ENCODE measurements around the gene LINS1. TPM values are rescaled to one million over a fixed set of nuclear protein-coding genes. Genes with fewer than 3 reads are reported as not detected.

The LINS1 gene
- total RNA-seq, 2 donors from 2014 or later, result 8.3 to 11.9 TPM

DNA sequence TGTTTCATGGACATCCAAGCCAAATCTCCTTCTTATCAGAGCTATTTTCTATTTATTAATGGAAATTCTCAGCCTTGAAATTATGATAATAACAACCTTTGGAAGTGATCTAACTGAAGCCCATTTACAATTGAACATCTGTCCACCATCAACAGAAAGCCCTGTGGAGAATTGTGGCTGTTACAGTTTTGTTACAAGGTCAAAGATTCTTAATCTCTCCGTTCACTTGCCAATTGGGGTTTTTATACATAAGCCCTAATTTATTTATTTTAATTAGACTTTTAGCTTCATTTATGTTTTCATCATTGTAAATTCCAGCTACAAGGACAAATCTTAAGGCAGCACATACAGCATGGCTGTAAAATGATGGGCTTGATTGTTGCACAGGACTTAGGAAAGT lies 76.5 kb downstream of the LINS1 start:
- intact Hi-C loops (cut with DNase I), result no loop called here

DNA sequence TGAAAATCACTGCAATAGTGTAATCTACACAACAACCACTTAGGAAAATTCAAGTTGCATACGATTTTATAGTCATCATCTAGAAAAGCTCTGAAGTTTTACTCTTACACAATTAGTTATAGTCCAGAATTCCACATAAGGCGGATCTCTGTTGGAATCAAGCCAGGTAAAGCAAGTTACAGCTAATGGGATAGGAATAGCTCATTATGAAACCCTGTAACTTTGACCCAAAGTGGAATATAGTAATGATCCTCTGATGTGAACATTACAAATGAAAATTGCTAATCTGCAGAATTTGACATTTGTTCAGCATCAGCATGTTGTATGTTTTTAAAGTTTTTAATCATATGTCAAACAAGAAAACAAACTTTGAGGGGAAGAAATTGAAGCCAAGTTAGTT lies 77.7 kb downstream of the LINS1 start:
- no peak for DNase-seq (ENCODE audit: low spot score)
- intact Hi-C loops (cut with DNase I), result no loop called here

More for the DNA sequence above, 76.5 kb downstream of the LINS1 start:
- no peak for DNase-seq (ENCODE audit: low spot score)

DNA sequence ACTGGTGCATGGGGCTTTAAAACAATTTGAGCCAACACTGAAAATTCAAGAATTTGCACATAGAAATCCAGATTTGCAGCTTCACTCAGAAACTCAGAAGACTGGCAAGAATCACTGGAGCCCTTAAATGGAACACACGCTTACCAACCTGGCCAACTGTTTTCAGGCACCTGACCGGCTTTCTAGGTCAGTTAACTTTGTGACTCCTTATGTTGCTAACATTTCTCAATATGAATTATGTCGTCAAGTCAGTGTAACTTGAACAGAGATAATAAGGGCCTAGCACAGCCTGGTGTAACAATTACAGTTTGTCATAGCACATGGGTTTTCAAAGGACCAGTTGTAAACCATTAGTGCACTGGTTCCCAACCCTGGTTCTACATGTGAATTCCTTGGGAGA lies 80.1 kb downstream of the LINS1 start:
- intact Hi-C loops (cut with DNase I), result no loop called here

DNA sequence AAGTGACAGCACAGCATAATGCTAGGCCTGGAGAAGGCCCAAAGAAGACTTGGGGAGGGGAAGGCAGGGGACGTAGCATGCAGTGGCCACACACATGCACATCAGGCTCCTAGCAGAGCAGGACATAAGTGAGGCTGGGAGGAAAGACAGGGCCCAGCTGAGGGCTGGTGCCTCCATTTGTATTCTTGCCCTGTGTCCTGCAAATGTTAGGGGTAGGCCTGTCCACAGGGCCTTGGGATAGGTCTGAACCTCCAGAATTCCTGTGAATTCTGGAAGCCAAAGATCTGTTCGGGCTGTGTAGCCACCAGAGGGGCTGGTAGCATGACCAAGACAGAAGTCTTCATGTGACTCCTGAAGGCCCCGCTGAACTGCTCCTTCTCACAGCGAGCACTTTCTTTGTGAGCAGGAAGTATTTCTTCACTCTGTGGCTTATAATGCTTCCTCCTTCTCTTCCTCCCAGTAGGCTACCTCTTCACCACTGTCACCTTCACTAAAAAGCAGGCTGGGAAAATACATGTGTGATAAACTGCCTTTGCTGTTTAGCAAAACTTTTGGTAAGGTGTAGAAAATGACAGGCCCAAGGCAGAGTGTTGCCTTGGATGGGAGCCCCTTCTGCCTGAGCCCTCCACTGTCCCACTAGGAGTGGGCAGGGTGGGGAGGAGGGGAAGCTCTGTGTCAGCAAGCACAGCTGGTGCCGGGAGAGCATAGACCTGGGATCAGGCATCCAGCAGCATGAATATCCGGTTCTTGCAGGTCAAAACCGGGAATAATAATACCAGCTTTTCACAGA lies 81.7 kb downstream of the LINS1 start:
- intact Hi-C loops (cut with DNase I), result no loop called here
- no peak for DNase-seq (ENCODE audit: low spot score)

More for the DNA sequence above, 80.1 kb downstream of the LINS1 start:
- DNase-seq (ENCODE audit: low spot score), result no peak

DNA sequence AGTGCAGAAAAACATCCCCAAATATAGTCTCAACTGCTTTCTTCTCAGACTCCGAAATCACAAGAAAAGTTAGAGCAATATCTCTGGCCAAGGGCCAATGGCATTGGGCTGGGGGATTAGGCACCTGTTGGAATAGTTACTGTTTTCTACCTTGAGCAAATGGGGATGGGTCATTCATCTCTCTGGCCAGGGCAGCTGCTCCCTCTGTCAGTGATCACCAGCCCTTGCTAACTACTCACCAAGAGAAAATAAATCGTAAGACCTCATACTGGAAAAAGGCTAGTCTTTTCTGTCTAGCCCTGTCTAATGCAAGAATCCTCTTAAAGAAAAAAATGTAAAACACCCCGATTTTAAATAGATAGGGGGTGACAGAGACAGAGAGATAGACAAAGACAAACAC lies 84.1 kb downstream of the LINS1 start:
- intact Hi-C loops (cut with DNase I), result no loop called here

More for the DNA sequence above, 84.1 kb downstream of the LINS1 start:
- DNase-seq (ENCODE audit: low spot score), result no peak

Other genes starting within 250 kb of the LINS1 start
- gene CERS3, start 73.2 kb downstream of the LINS1 start, total RNA-seq, result not detected
- 10 to 100 TPM in 1 of 2 donors, 1 to 10 TPM in 1; 8.8 to 10.2 TPM for gene ASB7, start 405 bp upstream of the LINS1 start, total RNA-seq

Measured in posterior vena cava (tissue), 2 donors.